H1 (cell line): ENCODE data around the gene CD99. TPM values are rescaled to one million over a fixed set of nuclear protein-coding genes. Genes with fewer than 3 reads are reported as not detected.
A peak's percentile ranks its signal among the peaks of the same experiment; 100 is the strongest.

Experiments used
- CTCF ChIA-PET: fragments of 300-600 bp; sonication (Branson Sonifier 250); formaldehyde crosslinking; loops from one replicate; lab custom pipeline; 2021; ENCODE audit not compliant: partially characterized antibody; lab: Charles Lee
- POLR2A ChIA-PET: fragments of 300-600 bp; sonication (Branson Sonifier 250); formaldehyde crosslinking; loops from one replicate; lab custom pipeline; 2021; ENCODE audit warnings: inconsistent platforms; ENCODE audit not compliant: partially characterized antibody; lab: Charles Lee
- DNase-seq, 2 experiments: peaks; one replicate each; pipeline versions ENCODE4 v3.0.0 to v3.0.0-alpha.2; 2010 to 2022; ENCODE audit warnings: low spot score in 2 of 2, low read depth in 1 of 2, mixed read lengths in 1 of 2
- FAIRE-seq: peaks from 2 replicates; lab custom pipeline; 2011; peaks lifted over from hg19 to GRCh38; lab: Jason Lieb, UNC
- H2AFZ ChIP-seq: 2 replicates; pipeline ENCODE4 v1.8.1; 2012; ENCODE audit warnings: low read length, inconsistent platforms
- H2AK5ac ChIP-seq: 2 replicates; pipeline ENCODE4 v1.6.1; 2013; ENCODE audit warnings: low read depth, low read length
- H2BK120ac ChIP-seq: replicated peaks from 2 replicates; pipeline ENCODE3; 2013; ENCODE audit warnings: low read depth, low read length, inconsistent platforms
- H2BK12ac ChIP-seq: 2 replicates; pipeline ENCODE4 v1.6.1; 2013; ENCODE audit warnings: low read depth, low read length
- H2BK15ac ChIP-seq: 2 replicates; pipeline ENCODE4 v1.6.1; 2013; ENCODE audit warnings: low read length
- H2BK20ac ChIP-seq: 2 replicates; pipeline ENCODE4 v1.6.1; 2013; ENCODE audit warnings: low read length
- H2BK5ac ChIP-seq: 2 replicates; pipeline ENCODE4 v1.6.1; 2013; ENCODE audit warnings: low read depth, low read length
- H3K14ac ChIP-seq: 2 replicates; pipeline ENCODE4 v1.6.1; 2013; ENCODE audit warnings: inconsistent platforms; ENCODE audit not compliant: insufficient read length
- H3K18ac ChIP-seq: 2 replicates; pipeline ENCODE4 v1.6.1; 2013; ENCODE audit warnings: low read length; ENCODE audit errors: extremely low read depth
- H3K23ac ChIP-seq: 2 replicates; pipeline ENCODE4 v1.6.1; 2013; ENCODE audit warnings: inconsistent platforms; ENCODE audit not compliant: insufficient read length
- H3K23me2 ChIP-seq: 2 replicates; pipeline ENCODE4 v1.6.1; 2013; ENCODE audit warnings: low read depth, low read length
- H3K27ac ChIP-seq: 2 replicates; pipeline ENCODE4 v1.6.1; 2011; ENCODE audit warnings: low read depth, low read length, inconsistent platforms
- H3K27me3 ChIP-seq, 4 experiments: replicated peaks in 1 of 4; 1 replicate in 1 of 4; 2 replicates in 3 of 4; pipeline versions ENCODE4 v1.6.1 to v1.8.1; 2011 to 2013; ENCODE audit warnings: low read length in 3 of 4, mild to moderate bottlenecking in 3 of 4, inconsistent platforms in 2 of 4, mixed read lengths in 2 of 4, moderate library complexity in 1 of 4; ENCODE audit not compliant: control insufficient read depth in 3 of 4, insufficient read depth in 3 of 4; ENCODE audit errors: extremely low read depth in 1 of 4
- H3K36me3 ChIP-seq, 4 experiments: 2 replicates each; pipeline versions ENCODE4 v1.6.1 to v1.8.1; 2011 to 2013; ENCODE audit warnings: mild to moderate bottlenecking in 4 of 4, low read length in 3 of 4, moderate library complexity in 2 of 4, control low read depth in 1 of 4, inconsistent platforms in 1 of 4; ENCODE audit not compliant: insufficient read depth in 4 of 4, control insufficient read depth in 2 of 4
- H3K4ac ChIP-seq: replicated peaks from 2 replicates; pipeline ENCODE3; 2013; ENCODE audit warnings: low read length, low read depth, mixed read lengths, inconsistent platforms; ENCODE audit not compliant: insufficient read length
- H3K4me1 ChIP-seq, 4 experiments: replicated peaks in 1 of 4; 1 replicate in 1 of 4; 2 replicates in 3 of 4; pipeline versions ENCODE4 v1.6.1 to v1.8.1; 2011 to 2013; ENCODE audit warnings: low read length in 3 of 4, inconsistent platforms in 2 of 4, mixed read lengths in 1 of 4; ENCODE audit not compliant: insufficient read depth in 4 of 4, control insufficient read depth in 3 of 4
- H3K4me2 ChIP-seq, 2 experiments: 2 replicates each; pipeline versions ENCODE4 v1.6.1 to v1.8.1; 2011 to 2013; ENCODE audit warnings: low read depth in 2 of 2, low read length in 2 of 2, control low read depth in 1 of 2, inconsistent platforms in 1 of 2, mild to moderate bottlenecking in 1 of 2; ENCODE audit not compliant: insufficient read depth in 1 of 2
- H3K4me3 ChIP-seq, 4 experiments: fragments of 200-600, 300-600 bp in 1 of 4; sonication (generic), shearing (Covaris generic), sonication (Bioruptor Twin) in 1 of 4; 2 replicates each; pipeline versions ENCODE4 v1.5.1 to v1.8.1; 2011 to 2016; ENCODE audit warnings: low read length in 4 of 4, low read depth in 3 of 4, control low read depth in 2 of 4, inconsistent platforms in 2 of 4, mild to moderate bottlenecking in 2 of 4, mixed read lengths in 1 of 4, moderate library complexity in 1 of 4; ENCODE audit not compliant: insufficient read depth in 2 of 4; ENCODE audit errors: extremely low read depth in 1 of 4
- H3K56ac ChIP-seq: replicated peaks from 2 replicates; pipeline ENCODE3; 2013; ENCODE audit warnings: low read depth, mild to moderate bottlenecking, mixed read lengths, low read length, inconsistent platforms; ENCODE audit not compliant: insufficient read length
- H3K79me1 ChIP-seq: 2 replicates; pipeline ENCODE4 v1.6.1; 2013; ENCODE audit warnings: low read depth, low read length, control low read depth
- H3K79me2 ChIP-seq, 2 experiments: 2 replicates each; pipeline versions ENCODE4 v1.6.1 to v1.8.1; 2012 to 2013; ENCODE audit warnings: low read length in 2 of 2, mild to moderate bottlenecking in 2 of 2, inconsistent platforms in 1 of 2; ENCODE audit not compliant: insufficient read depth in 2 of 2, control insufficient read depth in 1 of 2
- H3K9ac ChIP-seq, 4 experiments: replicated peaks in 1 of 4; 1 replicate in 1 of 4; 2 replicates in 3 of 4; pipeline versions ENCODE4 v1.6.1 to v1.8.1; 2011 to 2013; ENCODE audit warnings: low read depth in 3 of 4, low read length in 3 of 4, control low read depth in 2 of 4, mild to moderate bottlenecking in 2 of 4, moderate library complexity in 2 of 4, inconsistent platforms in 1 of 4; ENCODE audit errors: extremely low read depth in 1 of 4
- H3K9me3 ChIP-seq, 2 experiments: 2 replicates each; pipeline versions ENCODE4 v1.6.1 to v1.8.1; 2012 to 2013; ENCODE audit warnings: mild to moderate bottlenecking in 2 of 2, moderate library complexity in 2 of 2, control low read depth in 1 of 2, inconsistent platforms in 1 of 2, low read depth in 1 of 2, low read length in 1 of 2, mixed read lengths in 1 of 2; ENCODE audit not compliant: insufficient read depth in 2 of 2
- H4K20me1 ChIP-seq, 2 experiments: replicated peaks in 1 of 2; 2 replicates each; pipeline versions ENCODE3 to v1.8.1; 2011 to 2013; ENCODE audit warnings: inconsistent platforms in 2 of 2, low read length in 2 of 2, mild to moderate bottlenecking in 1 of 2; ENCODE audit not compliant: insufficient read depth in 2 of 2, control insufficient read depth in 1 of 2
- H4K5ac ChIP-seq: 2 replicates; pipeline ENCODE4 v1.6.1; 2013; ENCODE audit warnings: low read length, low read depth, mixed read lengths, inconsistent platforms; ENCODE audit not compliant: insufficient read length
- H4K8ac ChIP-seq: 2 replicates; pipeline ENCODE4 v1.8.0; 2013; ENCODE audit warnings: mild to moderate bottlenecking, moderate library complexity, low read length, inconsistent platforms; ENCODE audit not compliant: insufficient read depth; ENCODE audit errors: extremely low read depth
- H4K91ac ChIP-seq: replicated peaks from 2 replicates; pipeline ENCODE3; 2013; ENCODE audit warnings: low read length, mixed read lengths, inconsistent platforms; ENCODE audit not compliant: insufficient read length
- CBX5 ChIP-seq: fragments of 300-800, 300-1000 bp; sonication (generic); IDR thresholded peaks from 2 replicates; pipeline ENCODE4 v1.7.1; 2016; ENCODE audit warnings: antibody characterized with exemption, low read length, low read depth
- CEBPB ChIP-seq: IDR thresholded peaks from 2 replicates; pipeline ENCODE4 v1.6.1; 2012; ENCODE audit warnings: low read depth, low read length
- EP300 ChIP-seq, 2 experiments: IDR thresholded peaks; 1 replicate in 1 of 2; 2 replicates in 1 of 2; pipeline ENCODE4 v1.6.1; 2011 to 2012; ENCODE audit warnings: low read depth in 2 of 2, low read length in 2 of 2, mild to moderate bottlenecking in 2 of 2, borderline replicate concordance in 1 of 2, inconsistent platforms in 1 of 2, moderate library complexity in 1 of 2
- KDM4A ChIP-seq: IDR thresholded peaks from one replicate; pipeline ENCODE4 v1.7.1; 2012; ENCODE audit warnings: low read depth, mild to moderate bottlenecking, moderate library complexity, low read length, inconsistent platforms; ENCODE audit not compliant: severe bottlenecking
- POLR2AphosphoS5 ChIP-seq: IDR thresholded peaks from 2 replicates; pipeline ENCODE4 v1.6.1; 2011; ENCODE audit warnings: low read depth, low read length
- SUZ12 ChIP-seq: fragments of 200-600 bp; sonication (generic); IDR thresholded peaks from 2 replicates; pipeline ENCODE4 v1.6.1; 2012; ENCODE audit warnings: mild to moderate bottlenecking, inconsistent platforms, low read length, moderate library complexity, mixed read lengths
- TCF12 ChIP-seq: IDR thresholded peaks from 2 replicates; pipeline ENCODE4 v1.6.1; 2011; ENCODE audit warnings: low read depth, mild to moderate bottlenecking, low read length
- TEAD4 ChIP-seq: IDR thresholded peaks from 2 replicates; pipeline ENCODE4 v1.6.1; 2012; ENCODE audit warnings: low read depth, low read length, inconsistent platforms, mixed read lengths
- WGBS, 2 experiments: shearing (Covaris generic) in 1 of 2; methylation state at CpG; one replicate each; pipeline versions ENCODE4 v1.1.6 to v1.1.7; 2013 to 2015; ENCODE audit warnings: low lambda C conversion rate in 2 of 2, mixed read lengths in 2 of 2, inconsistent platforms in 1 of 2, low coverage in 1 of 2, missing lambda C conversion rate in 1 of 2; ENCODE audit not compliant: insufficient replicate concordance in 2 of 2, insufficient coverage in 1 of 2, insufficient read length in 1 of 2; ENCODE audit errors: extremely low coverage in 1 of 2, missing lambda C conversion rate in 1 of 2; 5-methylcytosine and 5-hydroxymethylcytosine counted together
- polyA plus RNA-seq, 7 experiments: library from polyadenylated mRNA; depleted of rRNA in 3 of 7; stranded (reverse) in 5 of 7; unstranded in 2 of 7; fragments of >200 nt in 5 of 7; fragments of 200-250 nt in 2 of 7; gene quantifications; 1 replicate in 5 of 7; 2 replicates in 1 of 7; 4 replicates in 1 of 7; pipeline versions ENCODE4 v1.2.1 to v1.2.3, GENCODE V29; 2011 to 2013; ENCODE audit warnings: missing spikeins in 2 of 7, mixed read lengths in 2 of 7
- total RNA-seq: library from RNA; stranded (reverse); fragmentation: NEBNext Ultra II Directional; extraction: Animal tissue kit (Norgen Biotek cat#: 25700); gene quantifications from 2 replicates; pipeline ENCODE4 v1.2.1, GENCODE V29; 2021
- TF ChIP-seq, protein P1 (sequence below): IDR thresholded peaks from 2 replicates; pipeline ENCODE4 v1.6.1; 2012; ENCODE audit warnings: inconsistent platforms
- TF ChIP-seq, protein P2 (sequence below), 3 experiments: IDR thresholded peaks; 1 replicate in 2 of 3; 2 replicates in 1 of 3; pipeline versions ENCODE4 v1.5.1 to v1.6.1; 2011; ENCODE audit warnings: low read length in 3 of 3, mild to moderate bottlenecking in 3 of 3, inconsistent platforms in 2 of 3, low read depth in 1 of 3, moderate library complexity in 1 of 3; ENCODE audit not compliant: insufficient read depth in 1 of 3; ENCODE audit errors: control extremely low read depth in 1 of 3

The CD99 gene
- total and polyA plus RNA-seq, 2 of the 8 experiments (the other 6 are each of a cell fraction or from before 2014, with no cell fraction given), result 30.1 to 47.8 TPM

DNA sequence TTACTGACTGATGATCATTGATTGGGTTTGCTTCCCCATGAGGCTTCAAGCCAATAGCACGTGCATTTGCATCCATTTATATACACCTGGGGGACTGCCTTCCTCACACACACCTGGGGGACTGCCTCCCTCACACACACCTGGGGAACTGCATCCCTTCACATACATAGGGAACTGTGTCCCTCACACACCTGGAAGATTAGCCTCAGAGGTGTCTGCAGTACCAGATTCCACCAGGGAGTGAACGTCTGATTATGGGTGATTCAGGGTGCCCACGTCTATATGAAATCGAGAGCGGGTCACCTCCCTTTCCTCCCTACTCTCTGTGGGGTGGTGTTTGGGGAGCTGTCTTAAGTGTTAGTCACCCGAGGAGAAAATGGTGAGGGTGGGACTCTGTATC, 16.9 kb downstream of the CD99 start:
- no peak for DNase-seq
- POLR2A ChIA-PET, result no interaction called here
- peaks cover 0 to 7% of the 10 kb centered on the region in 2 experiments; a peak in 2 of 4 replicates for H3K79me2 ChIP-seq
- TF ChIP-seq KDM4A, result no peak
- no peak for TF ChIP-seq EP300 (IDR thresholded peaks at IDR 0.05; ENCODE audit: borderline replicate concordance in 1 of 2, low read depth in 2 of 2, low read length in 2 of 2)
- TF ChIP-seq TEAD4, result no peak
- TF ChIP-seq CEBPB, result no peak
- no peak for TF ChIP-seq SUZ12
- TF ChIP-seq TCF12, result no peak
- TF ChIP-seq, protein P1, sequence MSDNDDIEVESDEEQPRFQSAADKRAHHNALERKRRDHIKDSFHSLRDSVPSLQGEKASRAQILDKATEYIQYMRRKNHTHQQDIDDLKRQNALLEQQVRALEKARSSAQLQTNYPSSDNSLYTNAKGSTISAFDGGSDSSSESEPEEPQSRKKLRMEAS, result peak; percentile 23; the same call in 1 of the 2 replicates
- TF ChIP-seq, protein P2, sequence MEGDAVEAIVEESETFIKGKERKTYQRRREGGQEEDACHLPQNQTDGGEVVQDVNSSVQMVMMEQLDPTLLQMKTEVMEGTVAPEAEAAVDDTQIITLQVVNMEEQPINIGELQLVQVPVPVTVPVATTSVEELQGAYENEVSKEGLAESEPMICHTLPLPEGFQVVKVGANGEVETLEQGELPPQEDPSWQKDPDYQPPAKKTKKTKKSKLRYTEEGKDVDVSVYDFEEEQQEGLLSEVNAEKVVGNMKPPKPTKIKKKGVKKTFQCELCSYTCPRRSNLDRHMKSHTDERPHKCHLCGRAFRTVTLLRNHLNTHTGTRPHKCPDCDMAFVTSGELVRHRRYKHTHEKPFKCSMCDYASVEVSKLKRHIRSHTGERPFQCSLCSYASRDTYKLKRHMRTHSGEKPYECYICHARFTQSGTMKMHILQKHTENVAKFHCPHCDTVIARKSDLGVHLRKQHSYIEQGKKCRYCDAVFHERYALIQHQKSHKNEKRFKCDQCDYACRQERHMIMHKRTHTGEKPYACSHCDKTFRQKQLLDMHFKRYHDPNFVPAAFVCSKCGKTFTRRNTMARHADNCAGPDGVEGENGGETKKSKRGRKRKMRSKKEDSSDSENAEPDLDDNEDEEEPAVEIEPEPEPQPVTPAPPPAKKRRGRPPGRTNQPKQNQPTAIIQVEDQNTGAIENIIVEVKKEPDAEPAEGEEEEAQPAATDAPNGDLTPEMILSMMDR (IDR thresholded peaks at IDR 0.05; ENCODE audit: control extremely low read depth in 1 of 3, insufficient read depth in 1 of 3, low read depth in 1 of 3, low read length in 3 of 3), result peak in 1 of 3 experiments; percentile 2; a peak in 1 of 4 replicates
- no peak for TF ChIP-seq CBX5
- TF ChIP-seq POLR2AphosphoS5, result no peak

More for the DNA sequence above, 16.9 kb downstream of the CD99 start:
- no peak overlapping the region for H3K27ac ChIP-seq
- CTCF ChIA-PET, result no interaction called here
- H4K5ac ChIP-seq, result no peak overlapping the region
- no peak overlapping the region for H3K4me2 ChIP-seq
- H3K23me2 ChIP-seq, result peaks cover 4% of the 10 kb centered on the region; the same call in 1 of the 2 replicates
- H2BK12ac ChIP-seq, result peak overlapping the region; percentile 93
- no peak overlapping the region; the same call in none of the 2 replicates for H2BK15ac ChIP-seq
- H2BK5ac ChIP-seq, result peak overlapping the region; percentile 77; the same call in 1 of the 2 replicates
- 0 out of 2 replicates have a peak overlapping the region, but pooled peaks have one; percentile 29 for H3K18ac ChIP-seq
- no peaks in the 10 kb centered on the region for H3K27me3 ChIP-seq
- no peak overlapping the region for H2BK120ac ChIP-seq
- H4K8ac ChIP-seq, result peak overlapping the region; percentile 23; the same call in 1 of the 2 replicates
- peaks cover 6% of the 10 kb centered on the region; the same call in 1 of the 2 replicates for H3K79me1 ChIP-seq
- no peak overlapping the region for H3K56ac ChIP-seq
- no peak overlapping the region for H3K4me3 ChIP-seq
- no peak overlapping the region for H3K23ac ChIP-seq
- H2AK5ac ChIP-seq, result peak overlapping the region; percentile 33; the same call in 1 of the 2 replicates
- no peaks in the 10 kb centered on the region for H3K9me3 ChIP-seq
- peak overlapping the region; percentile 27 for H4K91ac ChIP-seq
- FAIRE-seq, result no peak
- H3K4me1 ChIP-seq, result peaks cover 6 to 34% (median 12%) of the 10 kb centered on the region in 4 experiments
- H2AFZ ChIP-seq, result no peak overlapping the region
- peak overlapping the region; percentile 84; the same call in 1 of the 2 replicates for H2BK20ac ChIP-seq
- no peak overlapping the region for H3K4ac ChIP-seq
- H3K36me3 ChIP-seq, result peaks cover 0 to 3% (median 0%) of the 10 kb centered on the region in 4 experiments; a peak in 2 of 8 replicates
- H3K9ac ChIP-seq, result no peak overlapping the region
- no peak overlapping the region for H3K14ac ChIP-seq
- 84% methylated on average over 6 of the region's 6 CpGs; no CpG with 5 or more reads in 1 of the 2 experiments for WGBS, 2 experiments
- H4K20me1 ChIP-seq, result peaks cover 0 to 12% of the 10 kb centered on the region in 2 experiments
